NCI-H446 treated with DMSO at 0.1 percent for 48 hours (cell line): ENCODE data around the gene CCM2.

Experiments used
- DNase-seq: peaks from one replicate; lab custom pipeline; 2025; lab: John Stamatoyannopoulos, UW

The CCM2 gene

DNA sequence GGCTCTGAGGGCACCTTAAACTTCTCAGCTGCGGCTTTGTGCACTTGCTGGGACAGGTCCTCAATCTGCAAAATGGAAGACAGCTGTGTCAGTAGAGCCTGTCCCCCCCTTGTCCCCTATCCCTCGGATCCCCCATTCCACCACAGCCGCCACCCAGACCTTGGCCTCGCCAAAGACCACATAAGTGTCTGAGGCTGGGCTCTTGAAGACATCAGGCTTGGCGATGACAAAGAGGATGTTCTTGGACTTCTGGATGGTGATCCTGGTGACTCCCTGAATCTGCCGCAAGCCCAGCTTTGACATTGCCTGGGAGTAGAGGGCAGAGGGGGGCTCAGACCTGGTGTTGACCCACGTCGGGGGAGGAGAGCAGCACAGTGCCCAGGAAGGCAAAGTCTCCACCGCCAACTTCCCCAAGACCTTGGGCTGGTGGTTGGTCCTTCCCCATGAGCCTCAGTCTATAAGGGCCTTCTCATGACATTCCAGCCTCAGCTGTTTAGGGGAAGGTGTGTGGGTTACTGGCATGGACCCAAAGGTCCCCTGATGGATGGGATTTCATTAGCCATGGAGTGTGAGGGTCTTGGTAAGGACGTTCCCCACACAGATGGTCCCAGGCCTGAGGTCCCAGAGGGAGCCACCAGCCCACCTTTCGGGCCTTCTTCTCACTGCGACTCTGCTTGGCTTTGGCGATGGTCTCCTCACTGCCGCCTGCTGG is 81.1 kb downstream of the CCM2 start:
- no peak for DNase-seq

- DNase-seq, result no peak
Measured at GRCh38 chr7:45081670-45081974, 81.6 kb downstream of the CCM2 start.

DNA sequence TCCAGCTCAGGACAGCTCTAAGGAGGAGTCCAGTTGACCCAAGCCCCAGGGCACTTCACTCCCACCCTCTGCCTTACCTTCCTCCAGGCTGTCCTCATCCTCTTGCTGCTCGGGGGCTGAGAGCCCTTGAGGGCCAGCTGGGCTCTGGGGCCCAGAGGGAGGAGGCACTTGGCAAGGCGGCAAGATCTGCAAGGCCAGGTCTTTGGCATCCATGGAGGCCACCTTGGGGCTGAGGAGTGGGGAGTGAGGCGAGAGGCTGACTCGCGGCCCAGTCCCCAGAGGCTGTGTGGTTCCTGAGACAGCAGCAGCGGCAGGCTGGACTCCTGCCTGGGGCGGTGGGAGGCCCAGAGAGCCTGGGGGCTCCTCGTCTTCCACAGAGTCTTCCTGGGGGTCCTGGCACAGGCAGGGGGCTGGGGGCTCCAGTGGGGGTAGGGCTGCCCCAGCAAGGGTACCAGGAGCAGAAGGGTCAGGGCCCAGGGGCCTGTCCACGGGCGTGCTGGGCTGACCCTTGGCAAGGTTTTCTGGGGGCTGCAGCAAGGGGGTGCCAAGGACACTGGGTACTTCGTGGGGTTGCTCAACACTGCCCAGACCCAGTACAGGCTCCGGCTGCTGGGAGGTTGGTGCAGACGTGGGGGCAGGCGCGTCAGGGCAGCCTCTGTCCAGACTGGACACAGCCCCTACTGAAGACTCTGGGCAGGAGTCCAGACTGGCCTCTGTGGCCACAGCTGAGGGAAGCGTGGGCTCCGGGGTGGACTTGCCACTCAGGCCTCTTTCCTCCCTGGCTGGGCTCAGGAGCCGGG is 82.2 kb downstream of the CCM2 start:
- DNase-seq, result no peak

DNA sequence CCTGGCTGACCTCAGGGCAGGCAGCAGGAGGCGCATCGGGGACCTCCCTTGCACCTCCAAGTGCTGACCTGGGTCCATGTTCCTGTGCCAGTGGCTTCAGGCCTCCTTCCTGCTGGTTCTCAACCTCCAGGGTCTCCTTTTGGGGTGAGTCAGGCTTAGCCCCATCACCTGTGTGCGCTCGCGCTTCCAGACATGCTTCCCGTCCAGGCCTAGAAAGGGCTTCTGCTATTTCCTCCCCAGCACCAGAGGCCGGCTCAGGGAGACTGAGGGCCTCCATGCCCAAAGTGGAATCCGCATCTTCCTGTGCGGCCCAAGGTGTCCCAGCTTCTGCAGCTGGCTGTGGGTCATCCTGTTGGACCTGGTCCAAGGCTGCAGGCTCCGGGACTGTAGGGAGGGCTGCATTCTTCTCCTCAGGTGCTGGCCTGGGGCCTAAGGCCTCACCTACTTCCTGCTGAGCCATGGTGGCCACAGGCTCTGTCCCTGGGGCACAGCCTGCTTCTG is 82.9 kb downstream of the CCM2 start:
- no peak for DNase-seq

GRCh38 chr7:45084336-45084735 is 84.3 kb downstream of the CCM2 start:
- no peak for DNase-seq

- no peak for DNase-seq
Measured at GRCh38 chr7:45084901-45085618, 85.1 kb downstream of the CCM2 start.

GRCh38 chr7:45085619-45086200 is 85.7 kb downstream of the CCM2 start:
- DNase-seq, result no peak

DNA sequence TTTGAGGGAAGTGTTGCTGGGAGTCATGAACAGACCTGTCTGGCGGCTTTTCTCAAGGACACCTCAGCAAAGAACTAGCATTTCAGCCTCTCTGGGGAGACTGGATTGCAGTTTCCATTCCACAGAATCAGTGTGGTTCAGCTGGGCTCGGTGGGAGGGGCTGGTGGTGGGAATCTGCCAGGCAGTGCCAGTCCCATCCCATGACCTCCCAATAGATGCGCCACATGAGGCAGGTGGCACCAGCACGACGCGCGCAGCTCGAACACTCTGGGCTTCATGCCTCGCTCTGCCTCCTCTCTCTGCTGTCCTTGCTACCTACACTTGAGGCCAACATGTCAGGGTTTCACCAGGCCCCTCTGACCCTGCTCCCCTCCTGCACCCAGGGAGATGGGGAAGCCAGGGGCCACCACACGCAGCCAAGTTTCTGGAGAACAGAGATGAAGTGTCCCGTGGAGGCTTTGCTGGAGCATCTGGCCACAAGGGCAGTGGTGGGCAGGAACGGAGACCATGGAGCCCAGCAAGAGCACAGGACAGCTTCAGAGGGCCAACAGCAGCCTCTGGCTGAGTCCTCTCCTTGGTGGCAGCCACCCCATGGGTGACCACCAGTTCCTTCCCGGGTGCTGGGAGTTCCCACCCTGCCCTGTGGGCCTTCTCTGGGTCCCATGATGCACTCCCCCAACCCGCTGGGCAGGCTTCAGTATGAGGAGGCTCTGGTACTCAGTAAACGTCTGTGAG is 86.5 kb downstream of the CCM2 start:
- DNase-seq, result no peak

GRCh38 chr7:45087301-45088145 is 87.5 kb downstream of the CCM2 start:
- no peak for DNase-seq

DNA sequence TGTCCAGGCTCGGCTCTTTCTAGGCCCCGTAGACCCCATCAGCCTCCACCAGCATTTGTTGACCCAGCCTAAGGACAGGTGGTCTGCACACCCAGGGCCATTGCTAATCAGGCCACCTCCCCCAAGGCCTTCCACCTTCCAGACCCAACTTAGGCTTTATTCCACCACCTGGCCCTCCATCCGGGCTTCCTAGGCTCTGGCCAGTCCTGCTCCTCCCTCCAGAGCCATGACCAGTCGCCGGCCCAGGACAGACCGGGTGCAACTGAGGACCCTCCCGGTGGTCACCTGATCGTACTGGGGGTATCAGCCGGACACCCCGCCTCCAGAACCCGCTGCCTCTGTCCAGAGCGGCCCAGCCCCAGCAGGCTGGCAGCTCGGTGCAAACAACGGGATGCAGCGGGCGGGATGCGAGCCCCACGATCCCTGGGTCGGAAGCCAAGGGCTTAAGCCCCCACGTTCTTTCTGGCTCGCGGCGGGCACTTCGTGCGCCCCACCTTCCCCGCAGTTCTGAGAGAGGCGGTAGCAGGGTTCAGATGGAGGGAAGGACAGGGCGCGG is 88.2 kb downstream of the CCM2 start:
- DNase-seq, result no peak

- no peak for DNase-seq
Measured at GRCh38 chr7:45088821-45089340, 88.9 kb downstream of the CCM2 start, which contains the start of gene NACAD. Gene NACAD, minus strand, starts transcription at chr7:45088969. Its CDS starts 75 bp downstream, at chr7:45088894.

- peak; percentile 35 for DNase-seq
Measured at GRCh38 chr7:45089341-45089891, 89.4 kb downstream of the CCM2 start.

- no peak for DNase-seq
Measured at GRCh38 chr7:45092100-45092930, 92.3 kb downstream of the CCM2 start.

- no peak for DNase-seq
Measured at GRCh38 chr7:45092931-45093235, 92.9 kb downstream of the CCM2 start.

DNA sequence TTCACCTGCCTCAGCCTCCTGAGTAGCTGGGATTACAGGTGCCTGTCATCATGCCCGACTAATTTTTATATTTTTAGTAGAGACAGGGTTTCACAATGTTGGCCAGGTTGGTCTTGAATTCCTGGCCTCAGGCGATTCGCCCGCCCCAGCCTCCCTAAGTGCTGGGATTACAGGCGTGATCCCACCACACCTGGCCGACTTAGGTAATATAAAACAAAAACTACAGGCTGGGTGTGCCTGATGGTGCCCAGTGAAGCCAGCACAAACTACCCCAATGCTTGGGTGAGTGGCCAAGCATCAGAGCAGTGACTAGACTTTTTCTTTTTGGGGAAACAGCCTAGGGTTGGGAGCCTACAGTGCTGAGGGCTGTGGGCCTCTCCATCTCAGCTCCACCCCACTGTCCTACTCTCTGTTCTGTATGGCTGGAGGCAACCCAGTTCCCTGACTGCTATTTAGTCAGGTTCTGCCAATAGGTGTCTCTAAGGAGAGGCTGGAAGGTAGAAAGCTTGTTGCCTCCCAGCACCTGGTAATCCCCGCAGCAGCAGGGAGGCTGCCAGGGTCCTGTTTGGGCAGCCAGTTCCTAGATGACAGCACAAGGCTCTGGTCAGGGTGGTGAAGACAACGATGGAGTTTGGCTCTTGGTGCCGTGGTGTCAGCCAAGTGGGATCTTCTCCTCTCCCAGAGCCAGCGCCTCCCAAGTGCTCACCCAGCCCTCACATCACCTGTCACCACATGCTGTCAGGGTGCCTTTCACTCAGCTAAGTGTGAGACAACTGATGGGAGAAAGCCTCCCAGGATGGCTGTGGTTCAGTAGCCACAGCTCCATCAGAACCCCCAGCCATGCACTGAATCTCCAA is 99.2 kb downstream of the CCM2 start:
- no peak for DNase-seq

GRCh38 chr7:45099891-45100760 is 100.1 kb downstream of the CCM2 start:
- DNase-seq, result no peak
